HEK293T (cell line): ENCODE results near the gene CST9L.
A peak's percentile ranks its signal among the peaks of the same experiment; 100 is the strongest.

Experiments
- CTCF ChIA-PET: fragments of 350-600 bp; formaldehyde crosslinking; extraction: SDS; loops from one replicate; lab custom pipeline; 2021; ENCODE audit warnings: antibody characterized with exemption, inconsistent platforms; lab: Yijun Ruan, JAX
- POLR2A ChIA-PET: fragments of 350-600 bp; formaldehyde crosslinking; extraction: SDS; loops from one replicate; lab custom pipeline; 2020; ENCODE audit warnings: antibody characterized with exemption, inconsistent platforms; lab: Yijun Ruan, JAX
- DNase-seq: peaks from one replicate; pipeline ENCODE4 v3.0.0; 2012; ENCODE audit warnings: mixed read lengths; ENCODE audit errors: extremely low spot score
- ARNT ChIP-seq: fragments of 450-650 bp; IDR thresholded peaks from 2 replicates; pipeline ENCODE4 v1.6.1; 2017; ENCODE audit warnings: mild to moderate bottlenecking
- BHLHE40 ChIP-seq: fragments of 450-650 bp; IDR thresholded peaks from 2 replicates; pipeline ENCODE4 v1.6.1; 2016; ENCODE audit warnings: mild to moderate bottlenecking, moderate library complexity, borderline replicate concordance
- CTBP1 ChIP-seq: fragments of 450-650 bp; IDR thresholded peaks from 2 replicates; pipeline ENCODE4 v1.6.1; 2016; ENCODE audit warnings: borderline replicate concordance
- ELF4 ChIP-seq: fragments of 450-650 bp; IDR thresholded peaks from 2 replicates; pipeline ENCODE4 v1.6.1; 2017; ENCODE audit warnings: antibody characterized with exemption
- FOXA1 ChIP-seq: fragments of 450-650 bp; IDR thresholded peaks from 2 replicates; pipeline ENCODE4 v1.6.1; 2016; ENCODE audit warnings: mild to moderate bottlenecking
- FOXK2 ChIP-seq: fragments of 450-650 bp; IDR thresholded peaks from 2 replicates; pipeline ENCODE4 v1.6.1; 2016; ENCODE audit warnings: mild to moderate bottlenecking
- FOXM1 ChIP-seq: fragments of 450-650 bp; IDR thresholded peaks from 2 replicates; pipeline ENCODE4 v1.6.1; 2017; ENCODE audit warnings: mild to moderate bottlenecking, borderline replicate concordance
- HDGF ChIP-seq: fragments of 450-650 bp; IDR thresholded peaks from 2 replicates; pipeline ENCODE4 v1.6.1; 2017; ENCODE audit warnings: antibody characterized with exemption, borderline replicate concordance
- L3MBTL2 ChIP-seq: fragments of 450-650 bp; conservative IDR thresholded peaks from 2 replicates; pipeline ENCODE4 v1.6.1; 2016; ENCODE audit warnings: mild to moderate bottlenecking
- LEF1 ChIP-seq: fragments of 450-650 bp; IDR thresholded peaks from 2 replicates; pipeline ENCODE4 v1.6.1; 2017; ENCODE audit warnings: mild to moderate bottlenecking, borderline replicate concordance
- NFRKB ChIP-seq: fragments of 450-650 bp; IDR thresholded peaks from 2 replicates; pipeline ENCODE4 v1.6.1; 2016; ENCODE audit warnings: mild to moderate bottlenecking, moderate library complexity
- PKNOX1 ChIP-seq: fragments of 450-650 bp; IDR thresholded peaks from 2 replicates; pipeline ENCODE4 v1.6.1; 2016
- SP1 ChIP-seq: fragments of 450-650 bp; IDR thresholded peaks from 2 replicates; pipeline ENCODE4 v1.6.1; 2017
- SUZ12 ChIP-seq: fragments of 450-650 bp; IDR thresholded peaks from 2 replicates; pipeline ENCODE4 v1.6.1; 2016; ENCODE audit warnings: mild to moderate bottlenecking
- TARDBP ChIP-seq: fragments of 450-650 bp; IDR thresholded peaks from 2 replicates; pipeline ENCODE4 v1.6.1; 2016
- ZNF384 ChIP-seq: fragments of 450-650 bp; IDR thresholded peaks from 2 replicates; pipeline ENCODE4 v1.6.1; 2016

Gene CST9L

GRCh38 chr20:23608251-23608846 is 40.1 kb upstream of the CST9L start:
- CTCF ChIA-PET: interaction anchor here (0.7 kb wide), 1 partner anchor 254 kb away, joined by 3 read pairs; no protein-coding TSS in a partner anchor
- POLR2A ChIA-PET: interaction anchor here (0.8 kb wide), 1 partner anchor 29 kb away, joined by 3 read pairs; the partner anchor contains the start of gene CST3
- no peak for DNase-seq
- no peak for TF ChIP-seq HDGF
- no peak for TF ChIP-seq SP1
- TF ChIP-seq PKNOX1: no peak
- no peak for TF ChIP-seq BHLHE40
- no peak for TF ChIP-seq FOXM1
- TF ChIP-seq ARNT: no peak
- no peak for TF ChIP-seq ELF4
- no peak for TF ChIP-seq CTBP1
- no peak for TF ChIP-seq FOXA1

DNA sequence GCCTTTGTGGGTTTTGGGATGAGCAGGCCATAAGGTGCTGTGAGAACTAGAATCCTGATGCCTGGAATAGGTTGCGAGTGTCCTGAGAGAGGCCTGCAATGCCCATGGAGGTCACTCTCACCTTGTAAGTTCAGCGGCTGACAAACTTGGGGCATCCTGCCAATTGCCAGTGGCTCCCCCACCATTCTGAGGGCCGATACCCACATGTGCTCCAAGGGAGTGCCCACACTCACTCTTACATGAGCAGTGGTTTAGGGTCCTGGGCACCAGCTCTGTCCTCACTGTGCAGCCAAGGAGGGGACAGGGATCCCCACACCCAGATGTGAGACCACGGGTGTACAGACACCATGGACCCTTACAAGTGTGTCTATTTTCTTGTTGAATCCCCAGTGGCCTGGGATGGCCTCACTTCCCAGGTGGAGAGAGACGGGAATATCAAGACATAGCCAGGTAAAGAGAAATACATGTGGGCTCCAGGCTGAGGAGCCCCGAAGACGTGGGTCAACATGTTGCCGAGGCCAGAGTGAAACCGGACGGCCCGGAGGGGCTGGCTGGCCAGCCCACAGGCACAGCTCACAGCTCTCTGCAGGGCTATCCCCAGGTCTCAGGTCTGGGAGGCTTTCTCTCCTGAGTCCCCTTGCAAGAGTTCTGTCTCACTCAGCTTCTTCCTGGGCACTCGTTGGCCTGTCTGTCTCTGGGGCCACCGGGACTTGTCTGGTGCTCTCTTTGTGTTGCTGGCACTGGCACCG is 39.4 kb upstream of the CST9L start:
- no peak for DNase-seq
- no peak for TF ChIP-seq FOXM1
- TF ChIP-seq TARDBP: no peak
- TF ChIP-seq ELF4: no peak
- TF ChIP-seq CTBP1: no peak
- no peak for TF ChIP-seq BHLHE40
- TF ChIP-seq HDGF: no peak
- TF ChIP-seq SUZ12: no peak
- no peak for TF ChIP-seq LEF1
- no peak for TF ChIP-seq ZNF384
- no peak for TF ChIP-seq FOXA1
- CTCF ChIA-PET: interaction anchor here (0.7 to 1.1 kb wide), 3 partner anchors 161 to 254 kb away, joined by 3 to 8 read pairs (median 5); no protein-coding TSS in a partner anchor
- POLR2A ChIA-PET: interaction anchor here (0.9 kb wide), 1 partner anchor 12 kb away, joined by 4 read pairs; no protein-coding TSS in a partner anchor

DNA sequence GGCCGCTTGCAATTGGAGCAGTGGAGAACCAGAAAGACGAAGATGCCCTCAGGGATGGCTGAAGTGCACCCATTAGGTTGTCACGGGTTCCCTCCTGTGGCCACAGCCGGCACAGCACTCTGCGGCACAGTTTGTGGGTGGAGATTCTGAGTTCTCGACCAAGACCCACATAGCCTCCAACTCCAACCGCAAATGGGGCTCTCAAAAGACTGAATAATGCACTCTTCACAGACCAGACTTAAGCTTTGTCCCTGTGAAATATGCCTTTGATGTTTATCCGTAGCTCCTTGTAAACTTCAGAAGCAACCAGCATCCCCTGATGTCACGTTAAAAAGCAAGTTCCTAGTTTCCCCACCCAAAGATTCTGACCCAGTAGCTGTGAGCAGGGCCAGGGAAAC is 38.4 kb upstream of the CST9L start:
- POLR2A ChIA-PET: interaction anchor here (0.9 kb wide), 1 partner anchor 11 kb away, joined by 4 read pairs; no protein-coding TSS in a partner anchor
- DNase-seq: peak; percentile 87
- TF ChIP-seq ARNT: no peak
- TF ChIP-seq LEF1: no peak
- TF ChIP-seq NFRKB: no peak
- no peak for TF ChIP-seq SP1
- TF ChIP-seq L3MBTL2: no peak
- TF ChIP-seq BHLHE40: no peak
- TF ChIP-seq ELF4: no peak
- no peak for TF ChIP-seq PKNOX1
- no peak for TF ChIP-seq FOXM1
- no peak for TF ChIP-seq SUZ12
- TF ChIP-seq FOXA1: no peak
- CTCF ChIA-PET: interaction anchor here (0.9 to 1.1 kb wide), 4 partner anchors 20 to 164 kb away, joined by 3 to 8 read pairs (median 4); no protein-coding TSS in a partner anchor

GRCh38 chr20:23605867-23606651 is 37.8 kb upstream of the CST9L start, which contains the start of gene CST9:
TSS of gene CST9 (minus strand) at chr20:23605917. CDS start at chr20:23605864, 53 bp downstream.
- CTCF ChIA-PET: interaction anchor here (0.9 to 1.1 kb wide), 3 partner anchors 20 to 164 kb away, joined by 3 to 8 read pairs (median 3); no protein-coding TSS in a partner anchor
- POLR2A ChIA-PET: interaction anchor here (0.9 kb wide), 1 partner anchor 10 kb away, joined by 4 read pairs; no protein-coding TSS in a partner anchor
- no peak for DNase-seq
- TF ChIP-seq ARNT: no peak

- CTCF ChIA-PET: interaction anchor here (1.1 kb wide), 1 partner anchor 9 kb away, joined by 3 read pairs; no protein-coding TSS in a partner anchor
- no peak for DNase-seq
- POLR2A ChIA-PET: interaction anchor here (0.8 kb wide), 1 partner anchor 254 kb away, joined by 3 read pairs; no protein-coding TSS in a partner anchor
- TF ChIP-seq PKNOX1 (no peak), ZNF384 (no peak), BHLHE40 (no peak), ELF4 (no peak), FOXA1 (no peak), SUZ12 (no peak), FOXM1 (no peak), CTBP1 (no peak), TARDBP (no peak), NFRKB (no peak), L3MBTL2 (no peak), FOXK2 (no peak), SP1 (no peak), ARNT (no peak), HDGF (no peak), LEF1 (no peak)
Measured at GRCh38 chr20:23604306-23604705, 36.0 kb upstream of the CST9L start.
